Measurements from ENCODE around the gene FAM222B.

DNA sequence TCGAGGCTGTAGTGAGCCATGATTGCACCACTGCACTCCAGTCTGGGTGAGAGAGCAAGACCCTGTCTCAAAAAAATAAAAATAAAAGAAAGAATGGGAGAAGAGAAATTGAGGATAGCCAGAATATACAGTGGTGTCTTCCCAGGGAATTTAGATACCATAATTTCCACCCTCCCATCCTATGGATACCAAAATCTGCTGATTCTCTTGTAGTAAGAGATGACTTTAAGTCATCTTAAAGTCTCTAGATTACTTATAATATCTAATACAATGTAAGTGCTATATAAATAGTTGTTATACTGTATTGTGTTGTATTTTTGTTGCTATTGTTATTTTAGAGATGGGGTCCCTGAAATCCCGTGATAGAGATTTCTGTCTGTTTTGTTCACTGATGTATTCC is 10.7 kb upstream of the FAM222B start:
- TF ChIP-seq, protein P1, sequence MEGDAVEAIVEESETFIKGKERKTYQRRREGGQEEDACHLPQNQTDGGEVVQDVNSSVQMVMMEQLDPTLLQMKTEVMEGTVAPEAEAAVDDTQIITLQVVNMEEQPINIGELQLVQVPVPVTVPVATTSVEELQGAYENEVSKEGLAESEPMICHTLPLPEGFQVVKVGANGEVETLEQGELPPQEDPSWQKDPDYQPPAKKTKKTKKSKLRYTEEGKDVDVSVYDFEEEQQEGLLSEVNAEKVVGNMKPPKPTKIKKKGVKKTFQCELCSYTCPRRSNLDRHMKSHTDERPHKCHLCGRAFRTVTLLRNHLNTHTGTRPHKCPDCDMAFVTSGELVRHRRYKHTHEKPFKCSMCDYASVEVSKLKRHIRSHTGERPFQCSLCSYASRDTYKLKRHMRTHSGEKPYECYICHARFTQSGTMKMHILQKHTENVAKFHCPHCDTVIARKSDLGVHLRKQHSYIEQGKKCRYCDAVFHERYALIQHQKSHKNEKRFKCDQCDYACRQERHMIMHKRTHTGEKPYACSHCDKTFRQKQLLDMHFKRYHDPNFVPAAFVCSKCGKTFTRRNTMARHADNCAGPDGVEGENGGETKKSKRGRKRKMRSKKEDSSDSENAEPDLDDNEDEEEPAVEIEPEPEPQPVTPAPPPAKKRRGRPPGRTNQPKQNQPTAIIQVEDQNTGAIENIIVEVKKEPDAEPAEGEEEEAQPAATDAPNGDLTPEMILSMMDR (conservative IDR thresholded peaks at IDR 0.05 in 1 of 2, IDR thresholded peaks at IDR 0.05 in 1 of 2; ENCODE audit: extremely low read depth in 1 of 2, insufficient read depth in 1 of 2, low read depth in 1 of 2, low read length in 2 of 2) = no peak
- no peak for TF ChIP-seq EZH2 (IDR thresholded peaks at IDR 0.05; ENCODE audit: borderline replicate concordance, low read length)

Data from mammary epithelial cell (primary cell).